GM12874 (cell line): Measurements from ENCODE around the gene CDH3.

Experiments used
- TF ChIP-seq, protein P1 (sequence below): IDR thresholded peaks from 2 replicates; pipeline ENCODE4 v1.5.1; 2011; ENCODE audit warnings: low read depth, mild to moderate bottlenecking, control low read depth, low read length, moderate library complexity; ENCODE audit not compliant: insufficient read depth

The CDH3 gene

GRCh38 chr16:68626557-68626956 is 18.6 kb upstream of the CDH3 start:
- TF ChIP-seq, protein P1, sequence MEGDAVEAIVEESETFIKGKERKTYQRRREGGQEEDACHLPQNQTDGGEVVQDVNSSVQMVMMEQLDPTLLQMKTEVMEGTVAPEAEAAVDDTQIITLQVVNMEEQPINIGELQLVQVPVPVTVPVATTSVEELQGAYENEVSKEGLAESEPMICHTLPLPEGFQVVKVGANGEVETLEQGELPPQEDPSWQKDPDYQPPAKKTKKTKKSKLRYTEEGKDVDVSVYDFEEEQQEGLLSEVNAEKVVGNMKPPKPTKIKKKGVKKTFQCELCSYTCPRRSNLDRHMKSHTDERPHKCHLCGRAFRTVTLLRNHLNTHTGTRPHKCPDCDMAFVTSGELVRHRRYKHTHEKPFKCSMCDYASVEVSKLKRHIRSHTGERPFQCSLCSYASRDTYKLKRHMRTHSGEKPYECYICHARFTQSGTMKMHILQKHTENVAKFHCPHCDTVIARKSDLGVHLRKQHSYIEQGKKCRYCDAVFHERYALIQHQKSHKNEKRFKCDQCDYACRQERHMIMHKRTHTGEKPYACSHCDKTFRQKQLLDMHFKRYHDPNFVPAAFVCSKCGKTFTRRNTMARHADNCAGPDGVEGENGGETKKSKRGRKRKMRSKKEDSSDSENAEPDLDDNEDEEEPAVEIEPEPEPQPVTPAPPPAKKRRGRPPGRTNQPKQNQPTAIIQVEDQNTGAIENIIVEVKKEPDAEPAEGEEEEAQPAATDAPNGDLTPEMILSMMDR, result no peak

- TF ChIP-seq, protein P1, result no peak
Measured at GRCh38 chr16:68627951-68628425, 17.1 kb upstream of the CDH3 start.

DNA sequence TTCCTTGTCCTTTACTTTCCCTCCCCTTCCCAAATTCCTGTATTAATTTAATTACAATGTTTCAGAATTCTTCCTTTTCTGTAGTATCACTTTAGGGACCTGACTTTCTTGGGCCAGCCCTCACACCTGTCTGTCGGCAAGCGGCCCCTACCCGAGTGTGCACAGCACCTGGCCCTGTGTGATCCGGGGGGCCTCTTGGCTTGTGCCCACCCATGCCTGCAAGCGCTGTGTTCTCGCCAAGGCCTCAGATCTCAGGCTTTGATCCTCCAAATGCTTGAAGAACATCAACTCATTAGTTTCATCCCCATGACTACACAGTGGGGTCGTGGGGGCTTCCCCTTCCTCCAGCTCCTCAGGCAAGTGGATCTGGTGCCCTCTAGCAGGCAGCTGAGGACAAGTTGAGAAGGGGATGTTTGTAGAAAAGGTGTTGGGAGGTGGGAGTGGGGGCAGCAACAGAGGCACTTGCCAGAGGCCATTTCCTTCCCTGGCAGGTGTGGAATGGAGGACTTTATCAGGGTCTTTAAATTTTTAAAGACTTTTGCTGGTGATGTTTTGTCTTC is 15.7 kb upstream of the CDH3 start:
- TF ChIP-seq, protein P1, result no peak

- TF ChIP-seq, protein P1, result no peak
Measured at GRCh38 chr16:68636064-68636560, 9.0 kb upstream of the CDH3 start.

- TF ChIP-seq, protein P1, result no peak
Measured at GRCh38 chr16:68636818-68637217, 8.3 kb upstream of the CDH3 start.

DNA sequence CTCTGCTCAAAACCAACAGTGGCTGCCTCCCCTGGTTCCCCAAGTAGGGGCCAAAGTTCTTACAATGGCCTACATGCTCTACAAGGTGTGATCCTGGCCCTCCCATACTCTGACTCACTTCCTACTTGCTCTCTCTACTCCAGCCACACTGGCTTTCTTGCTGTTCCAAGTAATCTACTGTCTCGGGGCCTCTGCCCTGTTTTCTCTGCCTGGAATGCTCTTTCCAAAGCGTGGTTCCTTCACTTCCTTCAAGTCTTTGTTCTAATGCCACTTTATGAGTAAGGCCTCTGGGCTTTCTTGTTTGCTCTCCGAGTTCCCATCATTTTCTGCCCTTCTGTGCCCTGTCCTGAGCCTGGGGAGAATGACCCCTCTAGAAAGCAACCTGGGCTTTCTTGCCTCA is 4.1 kb upstream of the CDH3 start:
- TF ChIP-seq, protein P1, result no peak

DNA sequence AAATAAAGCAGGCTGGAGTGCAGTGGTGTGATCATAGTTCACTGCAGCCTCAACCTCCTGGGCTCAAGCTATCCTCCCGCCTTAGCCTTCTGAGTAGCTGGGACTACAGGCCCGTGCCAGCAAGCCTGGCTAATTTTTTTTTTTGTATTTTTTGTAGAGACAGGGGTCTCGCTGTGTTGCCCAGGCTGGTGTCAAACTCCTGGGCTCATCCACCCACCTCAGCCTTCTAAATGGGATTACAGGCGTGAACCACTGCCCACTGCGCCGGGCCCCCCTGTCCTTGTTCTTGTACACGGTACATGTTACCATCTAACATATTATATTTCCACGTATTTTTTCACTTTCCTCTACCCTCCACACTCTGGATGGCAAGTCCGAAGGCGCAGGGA is 3.1 kb upstream of the CDH3 start:
- TF ChIP-seq, protein P1, result no peak
